Activated T-helper 1 cell treated with anti-CD3 and anti-CD28 coated beads, Interleukin-12 subunit alpha, Interleukin-12 subunit beta, Interleukin-2, Interleukin-4 antibody, amounts not matched to agents 30 ng/mL and 10 ng/mL and 1 ng/mL, durations not matched to agents 14 hours and 24 hours and 36 hours (primary cell): ENCODE results near the gene SLK. TPM values are rescaled to one million over a fixed set of nuclear protein-coding genes. Genes with fewer than 3 reads are reported as not detected.

Experiments
- DNase-seq: peaks from one replicate; pipeline ENCODE4 v3.0.0; 2021; ENCODE audit warnings: low spot score
- H3K27ac Mint-ChIP-seq: one replicate; pipeline ENCODE4 v1.8.0; 2021; ENCODE audit warnings: mild to moderate bottlenecking, mixed read lengths
- H3K27me3 Mint-ChIP-seq: one replicate; pipeline ENCODE4 v1.8.0; 2022; ENCODE audit warnings: mild to moderate bottlenecking, moderate library complexity, mixed read lengths; ENCODE audit not compliant: insufficient read depth
- H3K36me3 Mint-ChIP-seq: one replicate; pipeline ENCODE4 v1.8.0; 2021; ENCODE audit warnings: low read depth, mixed read lengths
- H3K4me1 Mint-ChIP-seq: one replicate; pipeline ENCODE4 v1.8.0; 2021; ENCODE audit warnings: low read depth, mixed read lengths
- H3K4me3 Mint-ChIP-seq: one replicate; pipeline ENCODE4 v1.8.0; 2021; ENCODE audit warnings: mild to moderate bottlenecking, moderate library complexity, mixed read lengths
- H3K9me3 Mint-ChIP-seq: one replicate; pipeline ENCODE4 v1.8.0; 2021; ENCODE audit warnings: mixed read lengths
- intact Hi-C: fragments of 100-400 bp; cut with micrococcal nuclease; formaldehyde crosslinking; loops from one replicate; pipeline ENCODE4 v1.15.1; 2024
- total RNA-seq: library from RNA; stranded (reverse); gene quantifications from 2 replicates; pipeline ENCODE4 v1.2.3, GENCODE V29; 2022

Gene SLK
- total RNA-seq, 1 donor from 2014 or later, result 27.1 TPM

DNA sequence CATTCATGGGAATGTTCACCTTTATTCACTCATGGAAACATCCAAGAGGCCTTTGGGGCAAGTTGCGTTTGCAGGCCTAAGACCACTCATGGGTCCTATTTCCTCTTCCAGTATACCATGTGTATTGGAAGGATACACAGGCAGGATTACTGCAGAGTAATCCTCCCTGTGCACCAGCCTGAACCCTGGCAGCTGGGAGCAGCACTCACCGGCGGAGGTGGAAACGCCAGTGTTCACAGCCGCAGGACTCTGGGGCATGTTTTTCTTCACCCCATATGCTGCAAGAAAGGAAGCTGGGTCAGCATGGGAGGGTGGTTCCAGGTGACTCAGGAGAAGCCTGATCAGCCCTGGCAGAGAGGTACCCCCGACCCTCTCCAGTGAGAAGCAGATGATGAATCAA lies 94.3 kb downstream of the SLK start:
- H3K4me3 Mint-ChIP-seq, result no peak overlapping the region
- intact Hi-C loops, result no loop called here
- DNase-seq, result no peak
- H3K27ac Mint-ChIP-seq, result no peak overlapping the region
- H3K36me3 Mint-ChIP-seq, result no peaks in the 10 kb centered on the region
- H3K27me3 Mint-ChIP-seq, result peaks cover 5% of the 10 kb centered on the region
- H3K4me1 Mint-ChIP-seq, result no peaks in the 10 kb centered on the region
- no peaks in the 10 kb centered on the region for H3K9me3 Mint-ChIP-seq

DNA sequence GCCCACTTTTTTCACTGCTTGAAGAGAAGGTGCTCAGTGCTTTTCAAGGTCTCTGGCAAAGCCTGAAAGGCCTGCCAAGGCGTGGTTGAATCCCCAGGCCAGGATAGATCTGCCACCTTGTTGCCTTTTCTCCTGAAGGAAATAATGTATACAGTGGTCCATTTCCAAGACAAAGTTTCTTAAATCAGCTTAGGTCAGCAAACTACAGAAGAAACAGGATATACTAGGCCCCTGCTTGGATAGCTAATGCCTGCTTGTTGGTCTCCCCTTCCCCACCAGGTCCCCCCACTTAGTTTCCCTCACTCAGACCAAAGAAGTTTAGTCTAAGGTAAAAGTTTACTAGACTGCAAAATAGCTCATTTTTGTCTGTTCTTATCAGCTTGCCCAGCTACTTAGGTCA lies 98.8 kb downstream of the SLK start:
- H3K27me3 Mint-ChIP-seq, result peaks cover 9% of the 10 kb centered on the region
- no peak overlapping the region for H3K4me3 Mint-ChIP-seq
- intact Hi-C loops, result no loop called here
- no peaks in the 10 kb centered on the region for H3K4me1 Mint-ChIP-seq
- no peaks in the 10 kb centered on the region for H3K9me3 Mint-ChIP-seq
- H3K27ac Mint-ChIP-seq, result no peak overlapping the region
- no peaks in the 10 kb centered on the region for H3K36me3 Mint-ChIP-seq
- no peak for DNase-seq

DNA sequence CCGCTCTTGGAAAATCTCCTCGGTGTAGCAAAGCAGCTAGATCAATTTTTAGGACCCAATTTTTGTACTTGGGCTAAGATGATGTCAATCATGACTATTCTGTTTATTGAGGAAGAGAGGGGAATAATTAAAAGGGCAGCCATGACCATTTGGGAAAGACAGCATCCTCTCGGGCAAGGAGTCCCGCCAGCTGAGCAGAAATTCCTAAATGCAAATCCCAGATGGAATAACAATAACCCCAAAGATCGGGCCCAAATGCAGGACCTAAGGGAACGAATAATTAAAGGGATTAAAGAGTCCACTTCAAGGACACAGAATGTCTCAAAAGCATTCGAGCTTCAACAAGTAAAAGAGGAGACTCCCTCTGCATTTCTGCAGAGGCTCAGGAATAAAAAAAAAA lies 100.0 kb downstream of the SLK start:
- DNase-seq, result no peak
- intact Hi-C loops, result no loop called here
- H3K4me1 Mint-ChIP-seq, result no peaks in the 10 kb centered on the region
- no peaks in the 10 kb centered on the region for H3K36me3 Mint-ChIP-seq
- no peak overlapping the region for H3K27ac Mint-ChIP-seq
- no peaks in the 10 kb centered on the region for H3K9me3 Mint-ChIP-seq
- no peak overlapping the region for H3K4me3 Mint-ChIP-seq
- peaks cover 12% of the 10 kb centered on the region for H3K27me3 Mint-ChIP-seq

DNA sequence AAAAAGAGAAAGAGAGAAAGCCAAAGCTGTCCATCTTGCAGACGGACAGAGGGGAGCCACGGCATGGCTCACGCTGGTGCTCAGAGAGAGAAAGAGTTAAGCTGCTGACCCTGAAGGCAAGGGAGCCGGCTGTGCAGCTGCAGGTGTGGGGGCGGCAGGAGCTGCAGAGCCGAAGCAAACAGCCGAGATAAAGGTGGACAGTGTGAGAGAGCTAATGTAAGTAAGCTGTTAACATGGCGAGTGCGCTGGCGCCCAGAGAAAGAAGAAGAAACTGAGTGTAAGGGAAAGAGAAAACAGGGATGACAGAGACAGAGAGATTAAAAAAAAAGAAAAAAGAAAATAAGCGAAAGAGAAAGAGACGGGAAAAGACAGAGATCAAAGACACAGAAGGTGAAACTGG lies 100.6 kb downstream of the SLK start:
- DNase-seq, result no peak
- Mint-ChIP-seq H3K4me3 (no peak overlapping the region), H3K4me1 (no peaks in the 10 kb centered on the region), H3K36me3 (no peaks in the 10 kb centered on the region), H3K27ac (no peak overlapping the region), H3K9me3 (no peaks in the 10 kb centered on the region), H3K27me3 (peaks cover 14% of the 10 kb centered on the region)
- intact Hi-C loops, result no loop called here

DNA sequence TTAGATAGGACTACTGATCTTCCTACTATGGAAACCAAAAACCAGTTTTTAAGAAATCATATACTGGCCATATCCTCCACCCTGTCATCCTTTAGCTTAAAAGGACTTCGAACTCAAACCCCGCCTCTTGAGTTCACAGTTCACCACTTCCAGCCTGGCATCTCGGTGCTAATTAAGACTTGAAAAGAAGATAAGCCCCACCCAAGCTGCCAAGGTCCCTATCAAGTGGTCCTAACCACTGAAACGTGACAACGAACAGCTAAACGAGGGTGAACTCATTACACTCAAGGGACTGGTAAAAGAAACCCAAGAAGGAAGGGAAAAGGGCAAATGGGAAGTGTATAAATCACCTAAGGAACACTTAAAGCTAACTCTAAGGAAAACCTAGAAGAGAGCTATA lies 102.7 kb downstream of the SLK start:
- intact Hi-C loops, result no loop called here
- Mint-ChIP-seq H3K9me3 (no peaks in the 10 kb centered on the region), H3K27ac (no peak overlapping the region), H3K36me3 (no peaks in the 10 kb centered on the region), H3K4me3 (no peak overlapping the region), H3K27me3 (peaks cover 14% of the 10 kb centered on the region), H3K4me1 (no peaks in the 10 kb centered on the region)
- DNase-seq, result no peak

DNA sequence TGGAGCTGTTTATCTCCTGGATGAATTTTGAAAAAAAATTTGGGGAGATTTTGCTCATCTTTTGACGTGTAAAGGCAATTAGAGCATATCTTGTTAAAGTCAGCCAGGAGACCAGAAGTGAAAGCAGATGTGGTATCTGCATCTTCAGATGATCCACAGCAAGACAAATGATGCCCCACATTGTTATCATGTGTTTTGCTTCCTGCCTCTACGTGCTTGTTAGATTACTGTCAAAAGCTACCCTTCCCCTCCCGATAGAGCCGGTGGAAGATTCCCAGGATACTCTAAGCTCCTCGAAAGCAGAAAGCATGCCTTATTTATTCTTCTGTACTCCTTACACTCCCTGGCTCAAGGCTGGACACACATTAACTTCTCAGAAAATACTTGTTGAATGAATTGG lies 105.8 kb downstream of the SLK start:
- intact Hi-C loops, result no loop called here
- no peaks in the 10 kb centered on the region for H3K9me3 Mint-ChIP-seq
- H3K4me3 Mint-ChIP-seq, result no peak overlapping the region
- no peaks in the 10 kb centered on the region for H3K36me3 Mint-ChIP-seq
- H3K27me3 Mint-ChIP-seq, result peaks cover 11% of the 10 kb centered on the region
- H3K27ac Mint-ChIP-seq, result no peak overlapping the region
- no peaks in the 10 kb centered on the region for H3K4me1 Mint-ChIP-seq
- no peak for DNase-seq

DNA sequence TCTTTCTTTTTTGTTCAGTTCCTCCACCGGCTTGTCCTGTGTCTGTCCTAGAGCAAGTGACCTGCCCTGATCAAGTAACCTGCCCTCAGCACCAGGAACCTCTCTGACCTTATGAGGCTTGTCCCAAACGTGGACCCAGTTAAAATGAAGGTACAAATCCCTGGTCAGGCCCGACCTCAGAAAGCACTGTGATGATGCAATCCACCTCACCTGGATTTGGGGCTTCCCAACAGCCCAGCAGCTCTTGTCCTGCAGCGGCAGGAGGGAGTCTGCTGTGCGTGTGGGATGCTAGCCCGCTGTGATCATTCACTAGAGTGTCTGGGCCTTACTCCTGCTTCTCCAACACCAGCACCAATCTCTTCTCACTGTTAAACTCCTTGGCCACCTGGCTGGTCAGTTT lies 107.6 kb downstream of the SLK start:
- intact Hi-C loops, result no loop called here

DNA sequence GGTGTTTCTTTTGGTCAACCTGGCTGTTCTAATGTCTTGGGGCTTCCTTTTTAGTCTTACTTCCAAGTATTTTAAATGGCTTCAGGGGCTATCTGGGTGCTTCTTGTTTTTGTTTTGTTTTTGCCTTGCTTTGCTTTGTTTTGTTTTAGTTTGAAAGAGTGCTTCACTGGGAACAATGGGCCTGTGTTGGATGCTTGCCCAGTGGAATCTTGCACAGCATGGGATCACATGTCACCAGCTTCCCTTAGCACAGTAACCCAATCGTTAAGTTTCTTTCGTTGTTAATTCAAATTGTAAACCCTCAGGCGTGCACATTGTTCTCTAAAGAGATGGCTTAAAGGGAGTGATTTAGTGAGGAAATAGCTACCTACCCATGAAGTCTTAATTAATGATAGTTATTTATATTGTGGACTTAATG lies 109.8 kb downstream of the SLK start:
- H3K4me3 Mint-ChIP-seq, result no peak overlapping the region
- no peaks in the 10 kb centered on the region for H3K36me3 Mint-ChIP-seq
- no peaks in the 10 kb centered on the region for H3K9me3 Mint-ChIP-seq
- no peaks in the 10 kb centered on the region for H3K4me1 Mint-ChIP-seq
- no peak overlapping the region for H3K27ac Mint-ChIP-seq
- peaks cover 9% of the 10 kb centered on the region for H3K27me3 Mint-ChIP-seq
- no peak for DNase-seq
- intact Hi-C loops, result no loop called here

More for the DNA sequence above, 107.6 kb downstream of the SLK start:
- H3K9me3 Mint-ChIP-seq, result no peaks in the 10 kb centered on the region
- peaks cover 11% of the 10 kb centered on the region for H3K27me3 Mint-ChIP-seq
- H3K4me1 Mint-ChIP-seq, result no peaks in the 10 kb centered on the region
- H3K27ac Mint-ChIP-seq, result no peak overlapping the region
- H3K36me3 Mint-ChIP-seq, result no peaks in the 10 kb centered on the region
- no peak overlapping the region for H3K4me3 Mint-ChIP-seq
- DNase-seq, result no peak

DNA sequence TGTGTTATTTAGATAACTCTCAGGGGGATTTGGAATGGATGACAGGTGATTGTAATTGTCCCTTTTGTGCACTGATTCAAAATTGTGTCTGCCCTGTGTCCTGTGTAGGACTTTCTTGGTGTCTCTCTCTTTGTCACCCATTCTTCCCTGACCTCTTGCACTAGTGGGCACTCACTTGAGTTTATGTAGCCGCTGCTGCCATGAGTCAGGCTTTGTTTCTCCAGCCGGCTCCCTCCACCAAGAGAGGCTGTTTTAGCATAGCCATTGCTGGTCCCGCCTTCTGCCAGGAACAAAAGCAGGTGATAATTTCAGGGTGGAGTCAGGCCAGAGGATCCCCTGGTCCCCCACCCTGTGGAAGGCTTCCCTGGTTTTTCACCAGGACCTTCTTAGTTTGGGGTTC lies 110.3 kb downstream of the SLK start:
- Mint-ChIP-seq H3K9me3 (no peaks in the 10 kb centered on the region), H3K4me1 (no peaks in the 10 kb centered on the region), H3K27me3 (peaks cover 6% of the 10 kb centered on the region), H3K36me3 (no peaks in the 10 kb centered on the region), H3K4me3 (no peak overlapping the region), H3K27ac (no peak overlapping the region)
- no peak for DNase-seq
- intact Hi-C loops, result no loop called here

DNA sequence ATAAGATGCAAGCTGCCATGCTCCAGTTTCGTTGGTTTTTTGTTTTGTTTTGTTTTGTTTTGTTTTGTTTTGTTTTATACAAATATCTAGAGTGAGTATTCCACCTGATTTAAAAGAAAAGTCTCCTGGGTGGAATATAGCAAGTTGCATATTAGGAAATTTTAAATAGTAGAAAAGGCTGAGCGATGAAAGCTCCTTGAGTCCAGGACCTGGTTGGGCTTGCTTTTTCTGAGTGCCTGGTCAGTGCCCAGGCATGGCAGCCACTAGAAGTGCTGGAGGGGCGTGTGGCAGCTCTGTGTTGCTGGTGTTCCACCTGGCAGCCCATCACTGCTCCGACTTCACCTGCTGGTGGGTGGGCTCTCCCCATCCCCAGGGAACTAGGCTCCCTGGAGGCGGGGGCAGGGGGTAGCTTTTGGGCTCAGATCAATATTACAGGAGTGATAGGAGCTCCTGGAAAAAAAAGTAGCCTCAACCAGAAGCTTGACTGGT lies 110.8 kb downstream of the SLK start:
- Mint-ChIP-seq H3K4me1 (no peaks in the 10 kb centered on the region), H3K36me3 (no peaks in the 10 kb centered on the region), H3K9me3 (no peaks in the 10 kb centered on the region), H3K27me3 (peaks cover 6% of the 10 kb centered on the region), H3K27ac (no peak overlapping the region), H3K4me3 (no peak overlapping the region)
- intact Hi-C loops, result no loop called here
- no peak for DNase-seq

Other genes with a start within 250 kb of the SLK start
- 9.6 and 10.4 TPM in 2 replicates for gene SH3PXD2A, start 111.6 kb upstream of the SLK start, total RNA-seq
- gene STN1, start 49.0 kb upstream of the SLK start, total RNA-seq, result 19.4 and 20.0 TPM in 2 replicates
- not detected in 2 replicates for gene COL17A1, start 118.7 kb downstream of the SLK start, total RNA-seq
- 13.8 and 14.0 TPM in 2 replicates for gene SFR1, start 155.0 kb downstream of the SLK start, total RNA-seq